Prostate gland (tissue), 2 donors: Measurements from ENCODE around the gene ACRBP.

Experiments
- CTCF ChIP-seq, 4 experiments: fragments of 200-600 bp in 2 of 4; fragments of 450-650 bp in 2 of 4; sonication (generic) in 2 of 4; IDR thresholded peaks; 1 replicate in 3 of 4; 2 replicates in 1 of 4; pipeline ENCODE4 v1.5.1; 2016 to 2019; ENCODE audit warnings: antibody characterized with exemption in 4 of 4, mild to moderate bottlenecking in 2 of 4, moderate library complexity in 2 of 4
- POLR2A ChIP-seq: fragments of 450-650 bp; IDR thresholded peaks from one replicate; pipeline ENCODE4 v1.6.1; 2016; ENCODE audit warnings: antibody characterized with exemption, mild to moderate bottlenecking
- POLR2AphosphoS5 ChIP-seq: sonication (generic); formaldehyde crosslinking; IDR thresholded peaks from one replicate; pipeline ENCODE4 v1.6.1; 2017; ENCODE audit warnings: antibody characterized with exemption

DNA sequence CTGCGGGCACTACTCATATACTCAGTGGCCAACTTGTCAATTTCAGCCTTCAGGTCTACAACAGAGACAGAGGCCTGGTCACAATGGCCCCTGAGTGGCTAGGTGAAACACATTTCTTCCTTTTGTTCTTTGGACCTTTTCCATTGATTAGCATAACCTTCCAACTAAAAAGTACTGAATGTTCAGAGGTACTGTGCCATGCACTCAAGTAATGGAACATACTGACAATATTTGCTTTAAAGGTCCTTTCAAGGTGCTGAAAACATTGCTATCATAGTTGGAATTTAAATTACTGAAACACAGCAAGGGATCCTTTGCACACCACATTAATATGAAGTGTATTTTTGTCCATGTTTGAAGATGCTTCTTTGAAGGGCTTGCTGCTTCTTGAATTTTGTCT lies 6.1 kb upstream of the ACRBP start:
- TF ChIP-seq CTCF (IDR thresholded peaks at IDR 0.05) (no peak), POLR2AphosphoS5 (no peak), POLR2A (no peak)
